Hematopoietic multipotent progenitor cell treated with erythropoietin and hydrocortisone succinate and interleukin-3 and kit ligand, for 4 days (in vitro differentiated cells): ENCODE measurements around the gene TFAP2E.
A peak's percentile ranks its signal among the peaks of the same experiment; 100 is the strongest.
"Not testable (repeated sequence)": the region's sequence is repeated elsewhere in the genome, so short reads cannot be mapped to it uniquely, and the experiment has no call there.

Experiments used
- DNase-seq: peaks from one replicate; pipeline ENCODE4 v3.0.0-alpha.2; 2015

The TFAP2E gene

GRCh38 chr1:35574655-35575415, 1.7 kb downstream of the TFAP2E start:
- no peak for DNase-seq

GRCh38 chr1:35575416-35575958, 2.4 kb downstream of the TFAP2E start:
- no peak for DNase-seq

- peak; percentile 50 for DNase-seq
These were observed 3.1 kb downstream of the TFAP2E start for GRCh38 chr1:35576061-35576765.

- DNase-seq: not testable (repeated sequence)
These were observed 3.6 kb downstream of the TFAP2E start for GRCh38 chr1:35576766-35577070.

GRCh38 chr1:35577071-35577998, 4.2 kb downstream of the TFAP2E start:
- peak; percentile 93 for DNase-seq

- no peak for DNase-seq
These were observed 7.9 kb downstream of the TFAP2E start for GRCh38 chr1:35580949-35581388.

GRCh38 chr1:35581621-35582020, 8.5 kb downstream of the TFAP2E start:
- DNase-seq: not testable (repeated sequence)

- DNase-seq: no peak
These were observed 12.2 kb downstream of the TFAP2E start for GRCh38 chr1:35585281-35585680.

- DNase-seq: not testable (repeated sequence)
These were observed 12.7 kb downstream of the TFAP2E start for GRCh38 chr1:35585805-35586204.

GRCh38 chr1:35586808-35587207, 13.7 kb downstream of the TFAP2E start:
- no peak for DNase-seq

GRCh38 chr1:35587736-35588135, 14.6 kb downstream of the TFAP2E start:
- DNase-seq: no peak

GRCh38 chr1:35588197-35588910, 15.2 kb downstream of the TFAP2E start:
- DNase-seq: no peak

- DNase-seq: no peak
These were observed 16.7 kb downstream of the TFAP2E start for GRCh38 chr1:35589516-35590427.

- no peak for DNase-seq
These were observed 17.4 kb downstream of the TFAP2E start for GRCh38 chr1:35590476-35591040.

- DNase-seq: no peak
These were observed 18.1 kb downstream of the TFAP2E start for GRCh38 chr1:35591211-35591610.

- peak; percentile 60 for DNase-seq
These were observed 20.1 kb downstream of the TFAP2E start for GRCh38 chr1:35592991-35593769.

- no peak for DNase-seq
These were observed 21.1 kb downstream of the TFAP2E start for GRCh38 chr1:35594005-35594760.

- no peak for DNase-seq
These were observed 22.6 kb downstream of the TFAP2E start for GRCh38 chr1:35595684-35596083.

- no peak for DNase-seq
These were observed 24.8 kb downstream of the TFAP2E start for GRCh38 chr1:35597870-35598269.
